GM20000 (cell line): ENCODE measurements around the gene NT5DC1.

Source experiments
- DNase-seq: peaks from one replicate; pipeline ENCODE4 v3.0.0; 2012; ENCODE audit warnings: low spot score
- TF ChIP-seq, protein P1 (sequence below): IDR thresholded peaks from 2 replicates; pipeline ENCODE4 v1.5.1; 2012; ENCODE audit warnings: mild to moderate bottlenecking, control low read depth; ENCODE audit errors: extremely low read depth, missing control alignments

Gene NT5DC1

DNA sequence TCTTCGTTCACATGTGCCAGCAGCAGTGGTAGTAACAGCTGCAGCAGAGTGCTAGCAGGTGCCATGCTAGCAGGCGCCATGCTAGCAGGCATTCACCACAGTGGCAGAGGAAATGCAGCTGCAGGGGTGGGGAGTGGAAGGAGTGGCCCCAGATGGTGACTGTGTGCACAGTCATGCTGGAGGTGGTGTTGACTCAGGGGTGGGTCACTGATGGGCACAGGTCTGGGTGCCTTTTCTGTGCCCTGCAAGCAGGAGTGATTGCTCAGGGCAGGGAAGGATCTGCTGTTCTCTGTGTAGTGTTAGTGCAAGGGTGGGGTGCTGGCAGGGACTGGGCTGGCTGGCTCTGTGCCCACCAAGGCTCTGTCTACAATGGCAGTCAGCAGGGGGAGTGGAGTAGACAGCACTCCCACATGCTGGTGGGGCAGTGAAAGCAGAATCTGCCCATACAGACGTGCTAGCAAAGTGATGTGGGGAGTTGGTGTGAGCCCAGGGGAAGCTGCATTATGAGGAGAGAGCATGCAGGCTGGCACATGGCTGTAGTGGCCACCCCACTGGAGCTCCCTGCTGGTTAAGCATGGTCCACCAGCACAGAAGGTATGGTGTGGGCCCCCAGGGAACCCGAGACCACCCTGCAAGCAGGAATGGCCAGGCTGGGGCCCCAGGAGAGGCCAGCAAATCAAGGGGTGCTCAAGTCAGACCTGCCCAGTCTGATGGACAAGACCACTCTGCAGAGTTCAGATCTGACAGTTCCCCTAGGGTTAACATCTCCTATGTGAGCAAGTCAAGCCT lies 164.6 kb downstream of the NT5DC1 start:
- TF ChIP-seq, protein P1, sequence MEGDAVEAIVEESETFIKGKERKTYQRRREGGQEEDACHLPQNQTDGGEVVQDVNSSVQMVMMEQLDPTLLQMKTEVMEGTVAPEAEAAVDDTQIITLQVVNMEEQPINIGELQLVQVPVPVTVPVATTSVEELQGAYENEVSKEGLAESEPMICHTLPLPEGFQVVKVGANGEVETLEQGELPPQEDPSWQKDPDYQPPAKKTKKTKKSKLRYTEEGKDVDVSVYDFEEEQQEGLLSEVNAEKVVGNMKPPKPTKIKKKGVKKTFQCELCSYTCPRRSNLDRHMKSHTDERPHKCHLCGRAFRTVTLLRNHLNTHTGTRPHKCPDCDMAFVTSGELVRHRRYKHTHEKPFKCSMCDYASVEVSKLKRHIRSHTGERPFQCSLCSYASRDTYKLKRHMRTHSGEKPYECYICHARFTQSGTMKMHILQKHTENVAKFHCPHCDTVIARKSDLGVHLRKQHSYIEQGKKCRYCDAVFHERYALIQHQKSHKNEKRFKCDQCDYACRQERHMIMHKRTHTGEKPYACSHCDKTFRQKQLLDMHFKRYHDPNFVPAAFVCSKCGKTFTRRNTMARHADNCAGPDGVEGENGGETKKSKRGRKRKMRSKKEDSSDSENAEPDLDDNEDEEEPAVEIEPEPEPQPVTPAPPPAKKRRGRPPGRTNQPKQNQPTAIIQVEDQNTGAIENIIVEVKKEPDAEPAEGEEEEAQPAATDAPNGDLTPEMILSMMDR, result no peak
- DNase-seq, result no peak

GRCh38 chr6:116266803-116267202 lies 166.2 kb downstream of the NT5DC1 start:
- no peak for DNase-seq
- TF ChIP-seq, protein P1, result no peak

- no peak for DNase-seq
- TF ChIP-seq, protein P1, result no peak
These were observed 167.4 kb downstream of the NT5DC1 start for GRCh38 chr6:116267836-116268588.

DNA sequence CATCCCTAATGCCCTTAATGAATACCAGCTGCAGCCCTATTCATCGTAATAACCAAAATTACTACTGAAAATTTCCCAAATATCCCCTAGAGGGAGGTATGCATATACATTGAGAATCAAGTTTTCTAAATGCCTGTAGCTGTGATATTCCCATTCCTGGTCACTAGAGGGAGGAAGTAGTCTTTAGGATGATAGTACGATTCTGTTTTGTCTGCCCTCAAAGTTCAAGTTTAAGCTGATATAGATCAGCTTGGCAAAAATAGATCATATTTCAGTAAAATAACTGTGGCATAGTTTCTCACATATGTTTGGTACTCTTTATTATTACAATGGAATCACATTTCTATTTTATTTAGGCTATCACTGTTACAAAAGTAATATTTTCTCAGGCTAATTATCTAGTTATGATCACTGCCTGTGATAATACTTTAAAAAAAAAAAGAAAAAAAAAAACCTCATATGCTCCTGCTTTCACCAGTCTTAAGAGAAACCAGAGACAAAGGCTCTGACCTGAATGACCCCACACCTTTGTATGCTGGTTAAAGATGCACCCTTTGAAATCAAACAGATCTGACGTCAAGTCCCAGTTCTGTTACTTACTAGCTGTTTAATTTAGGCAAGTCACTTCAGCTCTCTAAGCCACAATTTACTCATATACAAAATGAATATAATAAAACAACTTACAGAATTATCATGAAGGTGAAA lies 168.1 kb downstream of the NT5DC1 start:
- DNase-seq, result peak; percentile 30
- TF ChIP-seq, protein P1, result peak; percentile 46

GRCh38 chr6:116271149-116271708 lies 170.6 kb downstream of the NT5DC1 start:
- DNase-seq, result no peak
- TF ChIP-seq, protein P1, result no peak

GRCh38 chr6:116277124-116277523 lies 176.5 kb downstream of the NT5DC1 start:
- TF ChIP-seq, protein P1, result no peak
- no peak for DNase-seq

GRCh38 chr6:116278481-116278829 lies 177.8 kb downstream of the NT5DC1 start:
- TF ChIP-seq, protein P1, result no peak
- DNase-seq, result no peak
